Spinal cord (tissue), 10 donors: ENCODE measurements around the gene SIGLEC10. TPM values are rescaled to one million over a fixed set of nuclear protein-coding genes. Genes with fewer than 3 reads are reported as not detected.
"Not testable (repeated sequence)": the region's sequence is repeated elsewhere in the genome, so short reads cannot be mapped to it uniquely, and the experiment has no call there.

Experiments
- DNase-seq, 6 donors: peaks; one replicate each; pipeline versions ENCODE4 v3.0.0 to v3.0.0-alpha.2; 2013 to 2015; ENCODE audit warnings: low spot score in 6 of 6, low read depth in 4 of 6
- H3K27ac ChIP-seq: one replicate; pipeline ENCODE4 v1.5.1; 2013; ENCODE audit warnings: low read depth, low read length, control low read depth
- H3K27me3 ChIP-seq: one replicate; pipeline ENCODE4 v1.6.1; 2013; ENCODE audit warnings: low read length; ENCODE audit not compliant: control insufficient read depth, insufficient read depth
- H3K36me3 ChIP-seq: one replicate; pipeline ENCODE4 v1.6.1; 2013; ENCODE audit warnings: low read length; ENCODE audit not compliant: control insufficient read depth, insufficient read depth
- H3K4me1 ChIP-seq: one replicate; pipeline ENCODE4 v1.6.1; 2013; ENCODE audit warnings: low read length; ENCODE audit not compliant: control insufficient read depth, insufficient read depth
- H3K4me3 ChIP-seq: one replicate; pipeline ENCODE4 v1.5.1; 2013; ENCODE audit warnings: low read depth, low read length, control low read depth
- H3K9me3 ChIP-seq: one replicate; pipeline ENCODE4 v1.6.1; 2013; ENCODE audit warnings: low read length; ENCODE audit not compliant: control insufficient read depth, insufficient read depth
- WGBS: methylation state at CpG from one replicate; pipeline ENCODE4 v1.1.5; 2013; ENCODE audit warnings: missing lambda C conversion rate; ENCODE audit not compliant: insufficient coverage; 5-methylcytosine and 5-hydroxymethylcytosine counted together
- polyA plus RNA-seq, 2 donors: library from polyadenylated mRNA; unstranded; fragments of 120-200 nt; gene quantifications; one replicate each; pipeline ENCODE4 v1.2.1, GENCODE V29; 2013; ENCODE audit not compliant: insufficient read length in 2 of 2
- total RNA-seq, 2 donors: library from RNA; depleted of rRNA in 1 of 2; stranded (reverse); fragments of 120-200 nt in 1 of 2; fragments of >200 nt in 1 of 2; gene quantifications; one replicate each; pipeline versions ENCODE4 v1.2.3 to v1.2.4, GENCODE V29; 2013 to 2014
- donor health status: healthy.

SIGLEC10 gene
- total and polyA plus RNA-seq, 4 donors, result 3.1 to 7.1 (median 5.1) TPM

GRCh38 chr19:51439021-51439465, 21.6 kb upstream of the SIGLEC10 start:
- Histone ChIP-seq H3K4me1 (no peaks in the 10 kb centered on the region), H3K27ac (no peak overlapping the region), H3K9me3 (no peaks in the 10 kb centered on the region), H3K27me3 (peaks cover 4% of the 10 kb centered on the region), H3K36me3 (no peaks in the 10 kb centered on the region), H3K4me3 (no peak overlapping the region)
- WGBS, result 78% methylated on average over 4 of the region's 5 CpGs
- DNase-seq, result no peak

GRCh38 chr19:51434456-51434855, 17.0 kb upstream of the SIGLEC10 start:
- H3K27me3 ChIP-seq, result peaks cover 2% of the 10 kb centered on the region
- no peak for DNase-seq
- no CpG with 5 or more reads among the region's 1 CpG for WGBS

GRCh38 chr19:51433043-51433442, 15.6 kb upstream of the SIGLEC10 start:
- Histone ChIP-seq H3K4me3 (no peak overlapping the region), H3K27me3 (no peaks in the 10 kb centered on the region), H3K9me3 (no peaks in the 10 kb centered on the region), H3K36me3 (no peaks in the 10 kb centered on the region), H3K27ac (no peak overlapping the region), H3K4me1 (no peaks in the 10 kb centered on the region)
- DNase-seq, result no peak
- WGBS, result 33% methylated on average over 1 of the region's 4 CpGs

More at GRCh38 chr19:51434456-51434855, 17.0 kb upstream of the SIGLEC10 start:
- Histone ChIP-seq H3K9me3 (no peaks in the 10 kb centered on the region), H3K4me1 (no peaks in the 10 kb centered on the region), H3K27ac (no peak overlapping the region), H3K4me3 (no peak overlapping the region), H3K36me3 (no peaks in the 10 kb centered on the region)

GRCh38 chr19:51431124-51431523, 13.7 kb upstream of the SIGLEC10 start:
- 86% methylated on average over 1 of the region's 3 CpGs for WGBS
- Histone ChIP-seq H3K9me3 (no peaks in the 10 kb centered on the region), H3K27me3 (peaks cover 3% of the 10 kb centered on the region), H3K4me3 (no peak overlapping the region), H3K36me3 (no peaks in the 10 kb centered on the region), H3K4me1 (no peaks in the 10 kb centered on the region), H3K27ac (no peak overlapping the region)
- DNase-seq, result no peak

GRCh38 chr19:51430221-51430620, 12.8 kb upstream of the SIGLEC10 start:
- no peaks in the 10 kb centered on the region for H3K9me3 ChIP-seq
- H3K4me3 ChIP-seq, result no peak overlapping the region
- H3K27me3 ChIP-seq, result peaks cover 5% of the 10 kb centered on the region
- H3K4me1 ChIP-seq, result no peaks in the 10 kb centered on the region
- no peaks in the 10 kb centered on the region for H3K36me3 ChIP-seq
- DNase-seq, result no peak
- H3K27ac ChIP-seq, result no peak overlapping the region
- 25% methylated on average over 1 of the region's 3 CpGs for WGBS

- Histone ChIP-seq H3K27me3 (peaks cover 5% of the 10 kb centered on the region), H3K27ac (no peak overlapping the region), H3K9me3 (no peaks in the 10 kb centered on the region), H3K36me3 (no peaks in the 10 kb centered on the region), H3K4me3 (no peak overlapping the region), H3K4me1 (no peaks in the 10 kb centered on the region)
- 73% methylated on average over 3 of the region's 3 CpGs for WGBS
- DNase-seq, result no peak
Measured at GRCh38 chr19:51427201-51427600, 9.8 kb upstream of the SIGLEC10 start.

GRCh38 chr19:51422053-51422448, 4.6 kb upstream of the SIGLEC10 start:
- Histone ChIP-seq H3K4me3 (no peak overlapping the region), H3K4me1 (peaks cover 4% of the 10 kb centered on the region), H3K27ac (no peak overlapping the region), H3K27me3 (peaks cover 13% of the 10 kb centered on the region), H3K9me3 (no peaks in the 10 kb centered on the region), H3K36me3 (no peaks in the 10 kb centered on the region)
- 2% methylated on average over 16 of the region's 19 CpGs for WGBS
- peak; percentile 19 to 78 (median 40) for DNase-seq

GRCh38 chr19:51421229-51422052, 4.0 kb upstream of the SIGLEC10 start:
- Histone ChIP-seq H3K27me3 (peaks cover 13% of the 10 kb centered on the region), H3K4me3 (no peak overlapping the region), H3K4me1 (peaks cover 4% of the 10 kb centered on the region), H3K36me3 (no peaks in the 10 kb centered on the region), H3K27ac (no peak overlapping the region), H3K9me3 (no peaks in the 10 kb centered on the region)
- no peak for DNase-seq
- 16% methylated on average over 29 of the region's 39 CpGs for WGBS

- not testable (repeated sequence) for H3K4me3 ChIP-seq, DNase-seq, H3K4me1 ChIP-seq, H3K27ac ChIP-seq, H3K36me3 ChIP-seq, H3K27me3 ChIP-seq, H3K9me3 ChIP-seq
- WGBS, result 92% methylated on average over 8 of the region's 11 CpGs
Measured at GRCh38 chr19:51420511-51420910, 3.1 kb upstream of the SIGLEC10 start.

- Histone ChIP-seq H3K4me3 (no peak overlapping the region), H3K27ac (no peak overlapping the region), H3K27me3 (peaks cover 9% of the 10 kb centered on the region), H3K4me1 (peaks cover 4% of the 10 kb centered on the region), H3K9me3 (no peaks in the 10 kb centered on the region), H3K36me3 (no peaks in the 10 kb centered on the region)
- no CpG with 5 or more reads among the region's 2 CpGs for WGBS
- no peak for DNase-seq
Measured at GRCh38 chr19:51418707-51419106, 1.3 kb upstream of the SIGLEC10 start.
